SK-N-SH (cell line): ENCODE measurements around the gene IGF2BP3. TPM values are rescaled to one million over a fixed set of nuclear protein-coding genes. Genes with fewer than 3 reads are reported as not detected.

Experiments
- CTCF ChIA-PET: fragments of 300-600, 350-600 bp; formaldehyde crosslinking; extraction: SDS; loops from one replicate; lab custom pipeline; 2021; lab: Yijun Ruan, JAX
- POLR2A ChIA-PET: fragments of 350-600 bp; sonication (Branson Sonifier 250); formaldehyde crosslinking; extraction: SDS; loops from one replicate; lab custom pipeline; 2020; ENCODE audit warnings: antibody characterized with exemption, inconsistent platforms; lab: Yijun Ruan, JAX
- DNase-seq: peaks from one replicate; pipeline ENCODE4 v3.0.0; 2012
- H2AFZ ChIP-seq: fragments of 200-600 bp; sonication (generic); 2 replicates; pipeline ENCODE4 v1.8.1; 2016; ENCODE audit warnings: antibody characterized with exemption, mild to moderate bottlenecking, low read depth
- H3F3A ChIP-seq: fragments of 200-600 bp; sonication (generic); replicated peaks from 2 replicates; pipeline ENCODE3; 2016; ENCODE audit warnings: antibody characterized with exemption, mild to moderate bottlenecking; ENCODE audit not compliant: insufficient read depth
- H3K27ac ChIP-seq, 2 experiments: fragments of 200-500 bp in 1 of 2; fragments of 200-600 bp in 1 of 2; sonication (Bioruptor generic) in 1 of 2; sonication (generic), shearing (Covaris generic) in 1 of 2; 2 replicates each; pipeline versions ENCODE4 v1.5.1 to v1.6.1; 2014 to 2016; ENCODE audit warnings: low read depth in 2 of 2, inconsistent platforms in 1 of 2, low read length in 1 of 2, mild to moderate bottlenecking in 1 of 2, mixed read lengths in 1 of 2
- H3K27me3 ChIP-seq: fragments of 200-600 bp; sonication (generic), shearing (Covaris generic); 2 replicates; pipeline ENCODE4 v1.6.1; 2016; ENCODE audit warnings: mixed run types; ENCODE audit not compliant: insufficient read depth
- H3K36me3 ChIP-seq, 2 experiments: fragments of 200-500 bp in 1 of 2; fragments of 200-600 bp in 1 of 2; sonication (Bioruptor generic) in 1 of 2; sonication (generic) in 1 of 2; replicated peaks in 1 of 2; 2 replicates each; pipeline versions ENCODE3 to v1.5.1; 2014 to 2016; ENCODE audit warnings: low read length in 1 of 2, mild to moderate bottlenecking in 1 of 2; ENCODE audit not compliant: insufficient read depth in 2 of 2, control insufficient read depth in 1 of 2
- H3K4me1 ChIP-seq, 2 experiments: fragments of 200-500 bp in 1 of 2; fragments of 200-600 bp in 1 of 2; sonication (Bioruptor generic) in 1 of 2; sonication (generic), shearing (Covaris generic) in 1 of 2; 2 replicates each; pipeline versions ENCODE4 v1.5.1 to v1.6.1; 2014 to 2016; ENCODE audit warnings: low read depth in 1 of 2, low read length in 1 of 2, mixed run types in 1 of 2; ENCODE audit not compliant: insufficient read depth in 2 of 2, control insufficient read depth in 1 of 2
- H3K4me2 ChIP-seq: fragments of 200-600 bp; sonication (generic), shearing (Covaris generic); 2 replicates; pipeline ENCODE4 v1.6.1; 2017; ENCODE audit warnings: mixed run types
- H3K4me3 ChIP-seq, 2 experiments: fragments of 200-500 bp in 1 of 2; fragments of 200-600 bp in 1 of 2; sonication (Bioruptor generic) in 1 of 2; sonication (generic), shearing (Covaris generic) in 1 of 2; 2 replicates each; pipeline versions ENCODE4 v1.5.1 to v1.8.1; 2014 to 2016; ENCODE audit warnings: low read depth in 2 of 2, inconsistent platforms in 1 of 2, low read length in 1 of 2, mild to moderate bottlenecking in 1 of 2, mixed read lengths in 1 of 2, moderate library complexity in 1 of 2
- H3K79me2 ChIP-seq: fragments of 200-600 bp; sonication (generic); 2 replicates; pipeline ENCODE4 v1.8.1; 2017; ENCODE audit warnings: mild to moderate bottlenecking; ENCODE audit not compliant: insufficient read depth
- H3K9ac ChIP-seq: fragments of 200-600 bp; sonication (generic); 2 replicates; pipeline ENCODE4 v1.6.1; 2017; ENCODE audit warnings: mixed run types
- H3K9me2 ChIP-seq: fragments of 200-600 bp; sonication (generic); 2 replicates; pipeline ENCODE4 v1.6.1; 2017; ENCODE audit warnings: mixed run types
- H3K9me3 ChIP-seq: fragments of 200-600 bp; sonication (generic); 2 replicates; pipeline ENCODE4 v1.6.1; 2017; ENCODE audit warnings: mixed run types, mild to moderate bottlenecking, moderate library complexity
- H4K20me1 ChIP-seq: fragments of 200-600 bp; sonication (generic); 2 replicates; pipeline ENCODE4 v1.6.1; 2017; ENCODE audit warnings: mild to moderate bottlenecking, mixed run types; ENCODE audit not compliant: insufficient read depth
- CHD2 ChIP-seq: fragments of 150-350 bp; IDR thresholded peaks from 2 replicates; pipeline ENCODE4 v1.6.1; 2018; ENCODE audit warnings: low read length; ENCODE audit not compliant: partially characterized antibody
- FOXJ3 ChIP-seq: sonication (generic); formaldehyde crosslinking; IDR thresholded peaks from 2 replicates; pipeline ENCODE4 v1.5.1; 2020; ENCODE audit warnings: mild to moderate bottlenecking, missing genetic modification reagents
- GATA2 ChIP-seq: sonication (generic); formaldehyde crosslinking; IDR thresholded peaks from 2 replicates; pipeline ENCODE4 v1.5.0; 2020; ENCODE audit warnings: mild to moderate bottlenecking, missing genetic modification reagents
- MEF2A ChIP-seq: IDR thresholded peaks from 2 replicates; pipeline ENCODE4 v1.4.0; 2012; ENCODE audit warnings: low read depth, borderline replicate concordance
- MXI1 ChIP-seq: IDR thresholded peaks from 2 replicates; pipeline ENCODE4 v1.6.1; 2012; ENCODE audit warnings: mild to moderate bottlenecking, low read depth, low read length, improper control_type of control experiment
- NFIC ChIP-seq: IDR thresholded peaks from 2 replicates; pipeline ENCODE4 v1.4.0; 2012; ENCODE audit warnings: borderline replicate concordance
- NRF1 ChIP-seq: IDR thresholded peaks from 2 replicates; pipeline ENCODE4 v1.6.1; 2012; ENCODE audit warnings: low read depth, mild to moderate bottlenecking, low read length
- POLR2AphosphoS5 ChIP-seq: IDR thresholded peaks from 2 replicates; pipeline ENCODE4 v1.6.1; 2012; ENCODE audit warnings: low read depth, low read length
- TAF1 ChIP-seq: IDR thresholded peaks from 2 replicates; pipeline ENCODE4 v1.6.1; 2012; ENCODE audit warnings: low read depth, mild to moderate bottlenecking, low read length, moderate library complexity, borderline replicate concordance
- USF1 ChIP-seq: IDR thresholded peaks from 2 replicates; pipeline ENCODE4 v1.4.0; 2012; ENCODE audit warnings: low read depth, borderline replicate concordance
- WGBS: methylation state at CpG from one replicate; pipeline ENCODE4 v1.1.6; 2017; ENCODE audit warnings: low lambda C conversion rate; 5-methylcytosine and 5-hydroxymethylcytosine counted together
- polyA plus RNA-seq, 3 experiments: library from polyadenylated mRNA; depleted of rRNA; stranded (reverse); fragments of >200 nt; gene quantifications; 2 replicates each; pipeline ENCODE4 v1.2.3, GENCODE V29; 2012
- TF ChIP-seq, protein P1 (sequence below): IDR thresholded peaks from 2 replicates; pipeline ENCODE4 v1.4.0; 2012; ENCODE audit warnings: low read depth, borderline replicate concordance
- TF ChIP-seq, protein P2 (sequence below): IDR thresholded peaks from 2 replicates; pipeline ENCODE4; 2012
- TF ChIP-seq, protein P3 (sequence below): fragments of 150-350 bp; IDR thresholded peaks from 2 replicates; pipeline ENCODE4 v1.6.1; 2017; ENCODE audit warnings: antibody characterized with exemption, low read length, low read depth, borderline replicate concordance
- TF ChIP-seq, protein P4 (sequence below): fragments of 150-350 bp; IDR thresholded peaks from 2 replicates; pipeline ENCODE4 v1.6.1; 2016; ENCODE audit warnings: mild to moderate bottlenecking, low read depth, low read length

The IGF2BP3 gene
- polyA plus RNA-seq, 1 of the 3 experiments (the other 2 are of a cell fraction), result 34.4 TPM

DNA sequence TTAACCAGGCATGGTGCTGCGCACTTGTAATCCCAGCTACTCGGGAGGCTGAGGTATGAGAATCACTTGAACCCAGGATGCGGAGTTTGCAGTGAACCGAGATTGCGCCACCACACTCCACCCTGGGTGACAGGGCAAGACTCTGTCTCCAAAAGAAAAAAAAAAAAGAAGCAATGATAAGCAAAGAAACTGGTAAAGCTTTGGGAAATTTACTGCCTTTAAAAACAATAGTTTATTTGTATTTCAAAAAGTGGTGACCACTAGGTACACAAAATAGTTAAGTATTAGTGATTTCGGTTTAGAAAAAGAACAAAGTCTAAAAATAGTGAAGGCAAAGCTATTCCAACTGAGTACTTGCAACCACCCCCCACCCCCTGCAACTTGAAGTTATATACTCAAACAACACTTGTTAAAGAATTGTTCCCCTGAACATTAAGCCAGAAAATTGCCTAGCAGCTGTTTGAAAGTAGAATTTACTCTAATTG lies 133.4 kb downstream of the IGF2BP3 start (continued):
- TF ChIP-seq MEF2A (no peak), USF1 (no peak)

- H3K4me2 ChIP-seq, result no peak overlapping the region
- ChIA-PET CTCF (interaction anchor here (0.6 to 1.6 kb wide), 6 partner anchors 11 to 209 kb away, joined by 3 to 4 read pairs (median 3); no protein-coding TSS in a partner anchor), POLR2A (no interaction called here)
- WGBS, result 95% methylated on average over 3 of the region's 3 CpGs
- H3K36me3 ChIP-seq, result peaks cover 53 to 67% of the 10 kb centered on the region in 2 experiments
- no peaks in the 10 kb centered on the region for H3K27me3 ChIP-seq
- H3K9me2 ChIP-seq, result no peaks in the 10 kb centered on the region
- peaks cover 10% of the 10 kb centered on the region; the same call in 1 of the 2 replicates for H3K9me3 ChIP-seq
- H3F3A ChIP-seq, result peaks cover 64% of the 10 kb centered on the region
- peaks cover 35% of the 10 kb centered on the region for H3K79me2 ChIP-seq
- H3K4me3 ChIP-seq, result no peak overlapping the region
- peak overlapping the region in 1 of 2 experiments; percentile 99; a peak in 2 of 4 replicates for H3K27ac ChIP-seq
- H4K20me1 ChIP-seq, result peaks cover 5% of the 10 kb centered on the region; the same call in 1 of the 2 replicates
- DNase-seq, result no peak
- TF ChIP-seq CHD2 (no peak), FOXJ3 (CRISPR knock-in tag) (no peak), POLR2AphosphoS5 (no peak), NFIC (no peak), TAF1 (no peak), MXI1 (no peak), GATA2 (CRISPR knock-in tag) (no peak), NRF1 (no peak)
- TF ChIP-seq, protein P1, sequence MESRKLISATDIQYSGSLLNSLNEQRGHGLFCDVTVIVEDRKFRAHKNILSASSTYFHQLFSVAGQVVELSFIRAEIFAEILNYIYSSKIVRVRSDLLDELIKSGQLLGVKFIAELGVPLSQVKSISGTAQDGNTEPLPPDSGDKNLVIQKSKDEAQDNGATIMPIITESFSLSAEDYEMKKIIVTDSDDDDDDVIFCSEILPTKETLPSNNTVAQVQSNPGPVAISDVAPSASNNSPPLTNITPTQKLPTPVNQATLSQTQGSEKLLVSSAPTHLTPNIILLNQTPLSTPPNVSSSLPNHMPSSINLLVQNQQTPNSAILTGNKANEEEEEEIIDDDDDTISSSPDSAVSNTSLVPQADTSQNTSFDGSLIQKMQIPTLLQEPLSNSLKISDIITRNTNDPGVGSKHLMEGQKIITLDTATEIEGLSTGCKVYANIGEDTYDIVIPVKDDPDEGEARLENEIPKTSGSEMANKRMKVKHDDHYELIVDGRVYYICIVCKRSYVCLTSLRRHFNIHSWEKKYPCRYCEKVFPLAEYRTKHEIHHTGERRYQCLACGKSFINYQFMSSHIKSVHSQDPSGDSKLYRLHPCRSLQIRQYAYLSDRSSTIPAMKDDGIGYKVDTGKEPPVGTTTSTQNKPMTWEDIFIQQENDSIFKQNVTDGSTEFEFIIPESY, result no peak
- TF ChIP-seq, protein P2, sequence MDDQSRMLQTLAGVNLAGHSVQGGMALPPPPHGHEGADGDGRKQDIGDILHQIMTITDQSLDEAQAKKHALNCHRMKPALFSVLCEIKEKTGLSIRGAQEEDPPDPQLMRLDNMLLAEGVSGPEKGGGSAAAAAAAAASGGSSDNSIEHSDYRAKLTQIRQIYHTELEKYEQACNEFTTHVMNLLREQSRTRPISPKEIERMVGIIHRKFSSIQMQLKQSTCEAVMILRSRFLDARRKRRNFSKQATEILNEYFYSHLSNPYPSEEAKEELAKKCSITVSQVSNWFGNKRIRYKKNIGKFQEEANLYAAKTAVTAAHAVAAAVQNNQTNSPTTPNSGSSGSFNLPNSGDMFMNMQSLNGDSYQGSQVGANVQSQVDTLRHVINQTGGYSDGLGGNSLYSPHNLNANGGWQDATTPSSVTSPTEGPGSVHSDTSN, result no peak
- TF ChIP-seq, protein P3, sequence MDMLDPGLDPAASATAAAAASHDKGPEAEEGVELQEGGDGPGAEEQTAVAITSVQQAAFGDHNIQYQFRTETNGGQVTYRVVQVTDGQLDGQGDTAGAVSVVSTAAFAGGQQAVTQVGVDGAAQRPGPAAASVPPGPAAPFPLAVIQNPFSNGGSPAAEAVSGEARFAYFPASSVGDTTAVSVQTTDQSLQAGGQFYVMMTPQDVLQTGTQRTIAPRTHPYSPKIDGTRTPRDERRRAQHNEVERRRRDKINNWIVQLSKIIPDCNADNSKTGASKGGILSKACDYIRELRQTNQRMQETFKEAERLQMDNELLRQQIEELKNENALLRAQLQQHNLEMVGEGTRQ, result no peak
- TF ChIP-seq, protein P4, sequence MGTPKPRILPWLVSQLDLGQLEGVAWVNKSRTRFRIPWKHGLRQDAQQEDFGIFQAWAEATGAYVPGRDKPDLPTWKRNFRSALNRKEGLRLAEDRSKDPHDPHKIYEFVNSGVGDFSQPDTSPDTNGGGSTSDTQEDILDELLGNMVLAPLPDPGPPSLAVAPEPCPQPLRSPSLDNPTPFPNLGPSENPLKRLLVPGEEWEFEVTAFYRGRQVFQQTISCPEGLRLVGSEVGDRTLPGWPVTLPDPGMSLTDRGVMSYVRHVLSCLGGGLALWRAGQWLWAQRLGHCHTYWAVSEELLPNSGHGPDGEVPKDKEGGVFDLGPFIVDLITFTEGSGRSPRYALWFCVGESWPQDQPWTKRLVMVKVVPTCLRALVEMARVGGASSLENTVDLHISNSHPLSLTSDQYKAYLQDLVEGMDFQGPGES, result no peak
- H3K4me1 ChIP-seq, result peaks cover 8 to 33% of the 10 kb centered on the region in 2 experiments
- H2AFZ ChIP-seq, result no peak overlapping the region
- no peak overlapping the region for H3K9ac ChIP-seq
Measured at GRCh38 chr7:23336086-23336485, 134.2 kb downstream of the IGF2BP3 start.
